ENCODE data around the gene GLCCI1.

GLCCI1 gene

GRCh38 chr7:8113184-8113583 lies 144.6 kb downstream of the GLCCI1 start:
- Histone ChIP-seq H3K4me3 (ENCODE audit: low read depth, low read length) (no peak overlapping the region), H3K9me3 (ENCODE audit: control insufficient read depth, insufficient read depth, low read length) (no peaks in the 10 kb centered on the region), H3K4me1 (ENCODE audit: control insufficient read depth, insufficient read depth, low read length) (peaks cover 11% of the 10 kb centered on the region), H3K9ac (ENCODE audit: low read depth, low read length) (no peak overlapping the region), H3K27me3 (ENCODE audit: control insufficient read depth, insufficient read depth, low read length) (no peaks in the 10 kb centered on the region), H3K36me3 (ENCODE audit: control insufficient read depth, insufficient read depth, low read length) (no peaks in the 10 kb centered on the region)

- no peaks in the 10 kb centered on the region for H3K9me3 ChIP-seq (ENCODE audit: control insufficient read depth, insufficient read depth, low read length)
- no peaks in the 10 kb centered on the region for H3K36me3 ChIP-seq (ENCODE audit: control insufficient read depth, insufficient read depth, low read length)
- no peaks in the 10 kb centered on the region for H3K27me3 ChIP-seq (ENCODE audit: control insufficient read depth, insufficient read depth, low read length)
- H3K9ac ChIP-seq (ENCODE audit: low read depth, low read length) = no peak overlapping the region
- H3K4me3 ChIP-seq (ENCODE audit: low read depth, low read length) = no peak overlapping the region
- H3K4me1 ChIP-seq (ENCODE audit: control insufficient read depth, insufficient read depth, low read length) = peaks cover 11% of the 10 kb centered on the region
Observed at GRCh38 chr7:8114175-8114574, 145.6 kb downstream of the GLCCI1 start.

GRCh38 chr7:8115547-8116402 lies 147.2 kb downstream of the GLCCI1 start:
- no peaks in the 10 kb centered on the region for H3K36me3 ChIP-seq (ENCODE audit: control insufficient read depth, insufficient read depth, low read length)
- no peaks in the 10 kb centered on the region for H3K9me3 ChIP-seq (ENCODE audit: control insufficient read depth, insufficient read depth, low read length)
- no peaks in the 10 kb centered on the region for H3K27me3 ChIP-seq (ENCODE audit: control insufficient read depth, insufficient read depth, low read length)
- peaks cover 10% of the 10 kb centered on the region for H3K4me1 ChIP-seq (ENCODE audit: control insufficient read depth, insufficient read depth, low read length)
- H3K9ac ChIP-seq (ENCODE audit: low read depth, low read length) = no peak overlapping the region
- no peak overlapping the region for H3K4me3 ChIP-seq (ENCODE audit: low read depth, low read length)

- Histone ChIP-seq H3K9me3 (ENCODE audit: control insufficient read depth, insufficient read depth, low read length) (no peaks in the 10 kb centered on the region), H3K4me1 (ENCODE audit: control insufficient read depth, insufficient read depth, low read length) (no peaks in the 10 kb centered on the region), H3K9ac (ENCODE audit: low read depth, low read length) (no peak overlapping the region)
Observed at GRCh38 chr7:8117195-8117594, 148.6 kb downstream of the GLCCI1 start.

GRCh38 chr7:8119262-8119661 lies 150.7 kb downstream of the GLCCI1 start:
- no peaks in the 10 kb centered on the region for H3K4me1 ChIP-seq (ENCODE audit: control insufficient read depth, insufficient read depth, low read length)
- no peak overlapping the region for H3K9ac ChIP-seq (ENCODE audit: low read depth, low read length)
- H3K4me3 ChIP-seq (ENCODE audit: low read depth, low read length) = no peak overlapping the region
- no peaks in the 10 kb centered on the region for H3K27me3 ChIP-seq (ENCODE audit: control insufficient read depth, insufficient read depth, low read length)
- peaks cover 3% of the 10 kb centered on the region for H3K36me3 ChIP-seq (ENCODE audit: control insufficient read depth, insufficient read depth, low read length)
- no peaks in the 10 kb centered on the region for H3K9me3 ChIP-seq (ENCODE audit: control insufficient read depth, insufficient read depth, low read length)

More at GRCh38 chr7:8117195-8117594, 148.6 kb downstream of the GLCCI1 start:
- Histone ChIP-seq H3K36me3 (ENCODE audit: control insufficient read depth, insufficient read depth, low read length) (peaks cover 3% of the 10 kb centered on the region), H3K27me3 (ENCODE audit: control insufficient read depth, insufficient read depth, low read length) (no peaks in the 10 kb centered on the region), H3K4me3 (ENCODE audit: low read depth, low read length) (no peak overlapping the region)

GRCh38 chr7:8120390-8121058 lies 151.9 kb downstream of the GLCCI1 start:
- Histone ChIP-seq H3K4me1 (ENCODE audit: control insufficient read depth, insufficient read depth, low read length) (no peaks in the 10 kb centered on the region), H3K9me3 (ENCODE audit: control insufficient read depth, insufficient read depth, low read length) (no peaks in the 10 kb centered on the region), H3K36me3 (ENCODE audit: control insufficient read depth, insufficient read depth, low read length) (peaks cover 3% of the 10 kb centered on the region), H3K27me3 (ENCODE audit: control insufficient read depth, insufficient read depth, low read length) (no peaks in the 10 kb centered on the region), H3K9ac (ENCODE audit: low read depth, low read length) (no peak overlapping the region), H3K4me3 (ENCODE audit: low read depth, low read length) (no peak overlapping the region)

- no peak overlapping the region for H3K4me3 ChIP-seq (ENCODE audit: low read depth, low read length)
- H3K36me3 ChIP-seq (ENCODE audit: control insufficient read depth, insufficient read depth, low read length) = peaks cover 3% of the 10 kb centered on the region
- no peaks in the 10 kb centered on the region for H3K27me3 ChIP-seq (ENCODE audit: control insufficient read depth, insufficient read depth, low read length)
- no peaks in the 10 kb centered on the region for H3K9me3 ChIP-seq (ENCODE audit: control insufficient read depth, insufficient read depth, low read length)
- H3K4me1 ChIP-seq (ENCODE audit: control insufficient read depth, insufficient read depth, low read length) = no peaks in the 10 kb centered on the region
- H3K9ac ChIP-seq (ENCODE audit: low read depth, low read length) = no peak overlapping the region
Observed at GRCh38 chr7:8121243-8121642, 152.6 kb downstream of the GLCCI1 start.

- Histone ChIP-seq H3K4me1 (ENCODE audit: control insufficient read depth, insufficient read depth, low read length) (no peaks in the 10 kb centered on the region), H3K9me3 (ENCODE audit: control insufficient read depth, insufficient read depth, low read length) (no peaks in the 10 kb centered on the region), H3K4me3 (ENCODE audit: low read depth, low read length) (no peak overlapping the region), H3K9ac (ENCODE audit: low read depth, low read length) (no peak overlapping the region), H3K27me3 (ENCODE audit: control insufficient read depth, insufficient read depth, low read length) (no peaks in the 10 kb centered on the region), H3K36me3 (ENCODE audit: control insufficient read depth, insufficient read depth, low read length) (peaks cover 3% of the 10 kb centered on the region)
Observed at GRCh38 chr7:8125680-8126444, 157.3 kb downstream of the GLCCI1 start.

GRCh38 chr7:8126601-8127167 lies 158.1 kb downstream of the GLCCI1 start:
- Histone ChIP-seq H3K9me3 (ENCODE audit: control insufficient read depth, insufficient read depth, low read length) (no peaks in the 10 kb centered on the region), H3K36me3 (ENCODE audit: control insufficient read depth, insufficient read depth, low read length) (peaks cover 3% of the 10 kb centered on the region), H3K4me1 (ENCODE audit: control insufficient read depth, insufficient read depth, low read length) (no peaks in the 10 kb centered on the region), H3K9ac (ENCODE audit: low read depth, low read length) (no peak overlapping the region), H3K27me3 (ENCODE audit: control insufficient read depth, insufficient read depth, low read length) (no peaks in the 10 kb centered on the region), H3K4me3 (ENCODE audit: low read depth, low read length) (no peak overlapping the region)

- no peaks in the 10 kb centered on the region for H3K36me3 ChIP-seq (ENCODE audit: control insufficient read depth, insufficient read depth, low read length)
- no peaks in the 10 kb centered on the region for H3K27me3 ChIP-seq (ENCODE audit: control insufficient read depth, insufficient read depth, low read length)
- no peak overlapping the region for H3K4me3 ChIP-seq (ENCODE audit: low read depth, low read length)
- H3K9ac ChIP-seq (ENCODE audit: low read depth, low read length) = no peak overlapping the region
- no peaks in the 10 kb centered on the region for H3K4me1 ChIP-seq (ENCODE audit: control insufficient read depth, insufficient read depth, low read length)
- no peaks in the 10 kb centered on the region for H3K9me3 ChIP-seq (ENCODE audit: control insufficient read depth, insufficient read depth, low read length)
Observed at GRCh38 chr7:8128449-8129317, 160.1 kb downstream of the GLCCI1 start.

GRCh38 chr7:8129318-8129659 lies 160.7 kb downstream of the GLCCI1 start:
- no peaks in the 10 kb centered on the region for H3K27me3 ChIP-seq (ENCODE audit: control insufficient read depth, insufficient read depth, low read length)
- H3K4me3 ChIP-seq (ENCODE audit: low read depth, low read length) = no peak overlapping the region
- H3K9me3 ChIP-seq (ENCODE audit: control insufficient read depth, insufficient read depth, low read length) = no peaks in the 10 kb centered on the region
- no peaks in the 10 kb centered on the region for H3K36me3 ChIP-seq (ENCODE audit: control insufficient read depth, insufficient read depth, low read length)
- no peaks in the 10 kb centered on the region for H3K4me1 ChIP-seq (ENCODE audit: control insufficient read depth, insufficient read depth, low read length)
- H3K9ac ChIP-seq (ENCODE audit: low read depth, low read length) = no peak overlapping the region

Data from iPS-15b (cell line).